ENCODE results near the gene ENPP6.
"Not testable (repeated sequence)": the region's sequence is repeated elsewhere in the genome, so short reads cannot be mapped to it uniquely, and the experiment has no call there.

Gene ENPP6

DNA sequence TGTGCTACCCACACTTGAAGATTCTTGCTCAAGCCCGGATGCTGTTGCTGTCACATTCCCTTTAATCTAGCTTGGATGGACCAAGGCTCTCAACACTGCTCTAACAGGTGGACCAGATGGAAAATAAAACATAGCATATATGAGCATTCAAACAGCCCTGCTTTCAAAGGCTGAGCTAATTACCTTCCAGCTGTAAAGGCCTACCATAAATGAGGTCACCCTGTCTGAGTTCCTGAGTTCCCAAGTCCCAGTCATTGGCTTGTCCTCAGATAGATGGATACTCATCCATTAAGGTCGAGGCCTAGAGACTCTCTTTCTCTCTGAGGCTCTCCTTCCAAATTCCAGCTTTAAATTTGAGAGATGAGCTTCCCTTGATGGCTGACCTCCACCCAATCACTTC lies 165.1 kb downstream of the ENPP6 start:
- DNase-seq: no peak

DNA sequence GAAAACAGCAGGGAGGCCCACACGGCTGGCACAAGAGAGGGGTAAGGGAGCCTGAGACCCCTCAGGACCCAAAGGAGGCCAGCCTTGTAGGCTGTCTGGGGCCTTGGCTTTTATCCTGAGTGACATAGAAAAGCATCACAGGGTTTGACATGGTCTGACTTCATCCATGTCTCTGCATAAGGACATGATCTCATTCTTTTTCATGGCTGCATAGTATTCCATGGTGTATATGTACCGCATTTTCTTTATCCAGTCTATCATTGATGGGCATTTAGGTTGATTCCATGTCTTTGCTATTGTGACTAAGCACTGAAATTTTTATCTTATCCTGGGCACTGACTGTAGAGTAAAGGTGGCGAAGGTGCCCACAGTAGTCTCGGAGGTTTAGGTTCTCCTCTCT lies 166.4 kb downstream of the ENPP6 start:
- not testable (repeated sequence) for DNase-seq

GRCh38 chr4:184046148-184046547 lies 171.5 kb downstream of the ENPP6 start:
- no peak for DNase-seq

DNA sequence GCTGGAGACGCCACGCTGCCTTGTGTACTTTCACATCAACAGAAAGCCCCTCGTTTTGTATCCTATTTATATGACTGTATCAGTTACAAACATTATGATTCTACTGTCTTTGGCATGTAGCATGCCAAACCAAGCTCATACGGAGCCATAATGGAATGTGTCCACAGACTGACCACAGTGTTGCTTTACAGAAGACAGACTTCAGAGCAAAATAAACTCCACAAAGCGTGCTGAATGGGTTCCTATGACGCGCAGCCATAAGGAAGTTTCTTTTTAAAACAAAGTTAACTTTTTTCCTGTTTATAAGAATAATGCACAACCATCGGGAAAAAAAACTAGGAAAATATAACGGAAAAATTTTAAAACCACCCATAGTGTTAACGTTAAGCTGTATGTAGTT lies 176.5 kb downstream of the ENPP6 start:
- no peak for DNase-seq

GRCh38 chr4:184039963-184040383 lies 177.7 kb downstream of the ENPP6 start:
- no peak for DNase-seq

Measured in hippocampal formation (tissue), 2 donors.